Hepatocyte (in vitro differentiated cells): ENCODE results near the gene AKT2. TPM values are rescaled to one million over a fixed set of nuclear protein-coding genes. Genes with fewer than 3 reads are reported as not detected.

Experiments
- DNase-seq: peaks from one replicate; pipeline ENCODE4 v3.0.0-alpha.2; 2016; ENCODE audit warnings: low spot score
- H2AFZ ChIP-seq: fragments of 200-600 bp; sonication (generic); 2 replicates; pipeline ENCODE4 v1.6.0; 2016; ENCODE audit warnings: antibody characterized with exemption, mild to moderate bottlenecking
- H3K27ac ChIP-seq: fragments of 200-600 bp; sonication (generic); 2 replicates; pipeline ENCODE4 v1.5.1; 2016; ENCODE audit warnings: mild to moderate bottlenecking
- H3K27me3 ChIP-seq: fragments of 200-600 bp; sonication (generic); 2 replicates; pipeline ENCODE4 v1.6.1; 2016
- H3K36me3 ChIP-seq: fragments of 200-600 bp; sonication (generic); replicated peaks from 2 replicates; pipeline ENCODE4 v1.5.1; 2016; ENCODE audit warnings: low read depth; ENCODE audit not compliant: insufficient read depth
- H3K4me1 ChIP-seq: fragments of 200-600 bp; sonication (generic); 2 replicates; pipeline ENCODE4 v1.5.1; 2016; ENCODE audit warnings: mild to moderate bottlenecking, moderate library complexity; ENCODE audit not compliant: insufficient read depth
- H3K4me2 ChIP-seq: fragments of 200-600 bp; sonication (generic); 2 replicates; pipeline ENCODE4 v1.6.0; 2016
- H3K4me3 ChIP-seq: fragments of 200-600 bp; sonication (generic); 2 replicates; pipeline ENCODE4 v1.5.1; 2016; ENCODE audit warnings: mild to moderate bottlenecking
- H3K79me2 ChIP-seq: fragments of 200-600 bp; sonication (generic); 2 replicates; pipeline ENCODE4 v1.6.0; 2017; ENCODE audit warnings: mild to moderate bottlenecking
- H3K9me2 ChIP-seq: fragments of 200-600 bp; sonication (generic); replicated peaks from 2 replicates; pipeline ENCODE4 v1.6.0; 2017; ENCODE audit warnings: mild to moderate bottlenecking; ENCODE audit not compliant: insufficient read depth
- H3K9me3 ChIP-seq: fragments of 200-600 bp; sonication (generic); 2 replicates; pipeline ENCODE4 v1.5.1; 2016; ENCODE audit warnings: low read depth, mild to moderate bottlenecking
- H4K20me1 ChIP-seq: fragments of 200-600 bp; sonication (generic); 2 replicates; pipeline ENCODE4 v1.6.0; 2016; ENCODE audit warnings: mild to moderate bottlenecking; ENCODE audit not compliant: insufficient read depth, poor library complexity, severe bottlenecking
- CTCF ChIP-seq: fragments of 200-600 bp; sonication (generic); IDR thresholded peaks from 2 replicates; pipeline ENCODE4 v1.5.1; 2016; ENCODE audit warnings: antibody characterized with exemption, mild to moderate bottlenecking; ENCODE audit not compliant: poor library complexity
- EZH2 ChIP-seq: fragments of 200-600 bp; sonication (generic); IDR thresholded peaks from 2 replicates; pipeline ENCODE4 v1.6.1; 2016; ENCODE audit warnings: antibody characterized with exemption, mild to moderate bottlenecking, borderline replicate concordance
- EZH2phosphoT487 ChIP-seq: fragments of 200-600 bp; sonication (generic); IDR thresholded peaks from one replicate; pipeline ENCODE4 v1.6.1; 2018; ENCODE audit warnings: antibody characterized with exemption, mild to moderate bottlenecking, low read depth, moderate library complexity; ENCODE audit not compliant: unreplicated experiment, severe bottlenecking
- WGBS: methylation state at CpG from one replicate; pipeline ENCODE4 v1.1.6; 2016; ENCODE audit warnings: low lambda C conversion rate; ENCODE audit errors: missing lambda C conversion rate; 5-methylcytosine and 5-hydroxymethylcytosine counted together
- polyA plus RNA-seq: library from polyadenylated mRNA; unstranded; fragments of >200 nt; fragmentation: Nextera tagmentation; extraction: Ambion mirVana; gene quantifications from 2 replicates; pipeline ENCODE4 v1.2.1, GENCODE V29; 2016
- total RNA-seq: library from RNA; depleted of rRNA; stranded (reverse); fragments of >200 nt; gene quantifications from 2 replicates; pipeline ENCODE4 v1.2.3, GENCODE V29; 2014

The AKT2 gene
- total and polyA plus RNA-seq, 2 experiments from 2014 or later: 54.9 to 106 TPM

GRCh38 chr19:40270362-40271089, 14.6 kb downstream of the AKT2 start:
- TF ChIP-seq EZH2phosphoT487: no peak
- no peak for TF ChIP-seq EZH2
- TF ChIP-seq CTCF: no peak
- Histone ChIP-seq H3K36me3 (no peaks in the 10 kb centered on the region), H3K9me2 (no peaks in the 10 kb centered on the region), H3K9me3 (no peaks in the 10 kb centered on the region), H3K27me3 (no peaks in the 10 kb centered on the region), H4K20me1 (peaks cover 65% of the 10 kb centered on the region), H3K4me3 (no peak overlapping the region), H3K79me2 (peaks cover 98% of the 10 kb centered on the region), H3K4me1 (no peaks in the 10 kb centered on the region), H3K4me2 (no peak overlapping the region), H3K27ac (no peak overlapping the region), H2AFZ (no peak overlapping the region)
- DNase-seq: no peak
- WGBS: 96% methylated on average over 12 of the region's 12 CpGs

GRCh38 chr19:40269216-40269940, 15.8 kb downstream of the AKT2 start:
- TF ChIP-seq EZH2 (no peak), EZH2phosphoT487 (no peak), CTCF (no peak)
- Histone ChIP-seq H4K20me1 (peaks cover 63% of the 10 kb centered on the region), H3K9me3 (no peaks in the 10 kb centered on the region), H3K79me2 (peaks cover 95% of the 10 kb centered on the region), H3K4me1 (no peaks in the 10 kb centered on the region), H3K9me2 (no peaks in the 10 kb centered on the region), H3K27ac (no peak overlapping the region), H3K36me3 (no peaks in the 10 kb centered on the region), H3K27me3 (no peaks in the 10 kb centered on the region), H3K4me2 (no peak overlapping the region), H3K4me3 (no peak overlapping the region), H2AFZ (no peak overlapping the region)
- DNase-seq: no peak
- 90% methylated on average over 11 of the region's 11 CpGs for WGBS

GRCh38 chr19:40267601-40267997, 17.5 kb downstream of the AKT2 start:
- no peaks in the 10 kb centered on the region for H3K27me3 ChIP-seq
- H3K9me2 ChIP-seq: no peaks in the 10 kb centered on the region
- 96% methylated on average over 6 of the region's 6 CpGs for WGBS
- DNase-seq: no peak
- no peaks in the 10 kb centered on the region for H3K4me1 ChIP-seq
- no peak overlapping the region for H3K4me3 ChIP-seq
- H3K9me3 ChIP-seq: no peaks in the 10 kb centered on the region
- TF ChIP-seq CTCF: no peak
- no peak for TF ChIP-seq EZH2
- no peak for TF ChIP-seq EZH2phosphoT487
- H3K4me2 ChIP-seq: no peak overlapping the region
- no peak overlapping the region for H2AFZ ChIP-seq
- H3K27ac ChIP-seq: no peak overlapping the region
- H4K20me1 ChIP-seq: peaks cover 56% of the 10 kb centered on the region
- H3K36me3 ChIP-seq: no peaks in the 10 kb centered on the region
- peaks cover 78% of the 10 kb centered on the region for H3K79me2 ChIP-seq
